Neural cell (in vitro differentiated cells): Measurements from ENCODE around the gene M1AP. TPM values are rescaled to one million over a fixed set of nuclear protein-coding genes. Genes with fewer than 3 reads are reported as not detected.

ENCODE experiments used
- H2AFZ ChIP-seq: fragments of 200-600, 300-800 bp; sonication (generic), shearing (Covaris generic); 2 replicates; pipeline ENCODE4 v1.6.0; 2014; ENCODE audit warnings: low read depth, mild to moderate bottlenecking, antibody characterized with exemption, low read length, moderate library complexity
- H3F3A ChIP-seq: fragments of 200-600 bp; shearing (Covaris generic); 2 replicates; pipeline ENCODE4 v1.6.1; 2016; ENCODE audit warnings: mild to moderate bottlenecking, moderate library complexity, mixed read lengths, antibody characterized with exemption, low read length; ENCODE audit not compliant: insufficient read depth, poor library complexity, severe bottlenecking
- H3K27ac ChIP-seq: fragments of 200-600, 300-800 bp; sonication (generic), shearing (Covaris generic); 2 replicates; pipeline ENCODE4 v1.5.1; 2014; ENCODE audit warnings: mild to moderate bottlenecking, low read length, moderate library complexity
- H3K27me3 ChIP-seq: fragments of 300-800, 200-600 bp; sonication (generic), shearing (Covaris generic); 2 replicates; pipeline ENCODE4 v1.6.0; 2014; ENCODE audit warnings: mild to moderate bottlenecking, low read depth, low read length, moderate library complexity; ENCODE audit not compliant: insufficient read depth
- H3K36me3 ChIP-seq: fragments of 300-800, 200-600 bp; sonication (generic), shearing (Covaris generic); 2 replicates; pipeline ENCODE4 v1.5.1; 2014; ENCODE audit warnings: mild to moderate bottlenecking, antibody characterized with exemption, low read length, moderate library complexity; ENCODE audit not compliant: insufficient read depth
- H3K4me2 ChIP-seq: fragments of 300-800, 200-600 bp; sonication (generic), shearing (Covaris generic); 2 replicates; pipeline ENCODE4 v1.6.0; 2014; ENCODE audit warnings: mild to moderate bottlenecking, low read length
- H3K4me3 ChIP-seq: fragments of 300-800, 200-600 bp; sonication (generic), shearing (Covaris generic); 2 replicates; pipeline ENCODE4 v1.5.1; 2014; ENCODE audit warnings: mild to moderate bottlenecking, low read length, moderate library complexity
- H3K79me2 ChIP-seq: fragments of 200-600 bp; shearing (Covaris generic); replicated peaks from 2 replicates; pipeline ENCODE4 v1.6.0; 2014; ENCODE audit warnings: mild to moderate bottlenecking, low read length, moderate library complexity; ENCODE audit not compliant: insufficient read depth
- H3K9ac ChIP-seq: fragments of 300-800, 200-600 bp; sonication (generic), shearing (Covaris generic); 2 replicates; pipeline ENCODE4 v1.6.1; 2016; ENCODE audit warnings: mild to moderate bottlenecking, low read length, mixed read lengths
- H3K9me2 ChIP-seq: fragments of 200-600 bp; shearing (Covaris generic); 2 replicates; pipeline ENCODE4 v1.6.1; 2016; ENCODE audit warnings: mild to moderate bottlenecking, low read length, mixed read lengths; ENCODE audit not compliant: insufficient read depth
- H3K9me3 ChIP-seq: fragments of 200-600, 300-800 bp; sonication (generic), shearing (Covaris generic); 2 replicates; pipeline ENCODE4 v1.6.1; 2016; ENCODE audit warnings: mild to moderate bottlenecking, mixed run types, low read length, moderate library complexity, mixed read lengths
- H4K20me1 ChIP-seq: fragments of 200-600 bp; shearing (Covaris generic); 2 replicates; pipeline ENCODE4 v1.6.1; 2016; ENCODE audit warnings: mild to moderate bottlenecking, mixed run types; ENCODE audit not compliant: insufficient read depth
- EP300 ChIP-seq: fragments of 450-650 bp; conservative IDR thresholded peaks from 2 replicates; pipeline ENCODE4 v1.6.1; 2014; ENCODE audit warnings: antibody characterized with exemption, mild to moderate bottlenecking, moderate library complexity; ENCODE audit not compliant: poor library complexity, severe bottlenecking
- EZH2 ChIP-seq: fragments of 200-600, 300-800 bp; shearing (Covaris generic), sonication (generic); IDR thresholded peaks from 2 replicates; pipeline ENCODE4 v1.6.1; 2014; ENCODE audit warnings: antibody characterized with exemption, low read length, borderline replicate concordance, mild to moderate bottlenecking; ENCODE audit not compliant: insufficient read depth, poor library complexity, severe bottlenecking
- MXI1 ChIP-seq: fragments of 450-650 bp; conservative IDR thresholded peaks from 2 replicates; pipeline ENCODE4 v1.6.1; 2014; ENCODE audit warnings: antibody characterized with exemption, mild to moderate bottlenecking; ENCODE audit not compliant: poor library complexity, severe bottlenecking
- RAD21 ChIP-seq: fragments of 450-650 bp; conservative IDR thresholded peaks from 2 replicates; pipeline ENCODE4 v1.6.1; 2014; ENCODE audit warnings: antibody characterized with exemption, mild to moderate bottlenecking, moderate library complexity
- SMC3 ChIP-seq: fragments of 450-650 bp; conservative IDR thresholded peaks from 2 replicates; pipeline ENCODE4 v1.6.1; 2014; ENCODE audit warnings: antibody characterized with exemption, mild to moderate bottlenecking, moderate library complexity; ENCODE audit not compliant: poor library complexity
- TAF1 ChIP-seq: IDR thresholded peaks from 2 replicates; pipeline ENCODE4 v1.6.1; 2012; ENCODE audit warnings: low read depth
- polyA plus RNA-seq: library from polyadenylated mRNA; depleted of rRNA; stranded (reverse); fragments of >200 nt; gene quantifications from 2 replicates; pipeline ENCODE4 v1.2.3, GENCODE V29; 2014
- TF ChIP-seq, protein P1 (sequence below): IDR thresholded peaks from 2 replicates; pipeline ENCODE4 v1.6.1; 2012; ENCODE audit warnings: borderline replicate concordance
- TF ChIP-seq, protein P2 (sequence below): fragments of 450-650 bp; IDR thresholded peaks from 2 replicates; pipeline ENCODE4 v1.5.1; 2014; ENCODE audit warnings: antibody characterized with exemption, mild to moderate bottlenecking, moderate library complexity; ENCODE audit not compliant: poor library complexity, severe bottlenecking

The M1AP gene
- polyA plus RNA-seq, 1 donor from 2014 or later, result not detected

DNA sequence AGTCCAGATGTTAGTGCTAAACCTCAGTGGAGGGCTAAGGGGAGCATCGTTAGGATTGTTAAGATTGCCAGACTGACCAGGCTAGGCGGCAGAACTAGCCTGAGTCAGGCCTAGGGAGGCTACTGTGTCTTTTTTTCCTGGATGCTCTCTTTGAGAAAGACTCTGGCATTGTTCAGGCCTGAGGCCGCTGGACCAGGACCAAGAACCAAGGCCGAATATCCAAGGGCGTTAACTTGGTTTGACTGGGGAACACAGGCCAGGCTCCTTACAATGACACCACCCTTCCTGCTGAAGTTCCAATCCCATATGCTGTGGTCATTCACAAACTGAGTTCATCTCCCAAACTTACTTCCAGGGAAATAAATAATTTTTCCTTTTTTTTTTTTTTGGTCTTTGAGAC is 107.8 kb downstream of the M1AP start:
- Histone ChIP-seq H3F3A (no peaks in the 10 kb centered on the region), H3K4me2 (no peak overlapping the region)

DNA sequence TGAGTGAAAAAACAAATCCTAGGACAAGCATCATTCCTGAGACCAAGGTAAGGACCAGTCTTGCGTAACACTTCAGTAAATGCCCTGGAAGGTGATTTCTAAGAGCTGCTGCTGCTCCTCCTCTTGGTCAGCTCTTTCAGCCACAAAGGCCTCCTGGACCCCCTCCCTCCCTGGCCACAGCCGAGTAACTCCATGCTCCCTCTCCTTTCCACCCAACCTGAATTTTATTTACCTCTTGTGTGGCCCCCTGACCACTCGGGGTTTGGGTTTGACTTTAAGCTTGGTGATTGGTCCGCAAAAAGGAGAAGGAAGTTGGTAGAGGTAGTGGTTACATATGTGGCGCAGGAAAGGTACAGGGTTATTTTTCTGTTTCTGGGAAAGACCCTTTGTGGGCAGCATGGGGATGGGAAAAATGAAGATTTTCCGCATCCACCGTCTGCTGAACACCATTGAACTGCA is 109.2 kb downstream of the M1AP start:
- Histone ChIP-seq H3K36me3 (no peaks in the 10 kb centered on the region), H3F3A (no peaks in the 10 kb centered on the region), H2AFZ (no peak overlapping the region), H3K27ac (no peak overlapping the region), H3K9me3 (no peaks in the 10 kb centered on the region), H3K4me2 (no peak overlapping the region), H3K79me2 (no peaks in the 10 kb centered on the region), H4K20me1 (no peaks in the 10 kb centered on the region), H3K9ac (no peak overlapping the region), H3K4me3 (no peak overlapping the region), H3K27me3 (no peaks in the 10 kb centered on the region), H3K9me2 (no peaks in the 10 kb centered on the region)
- TF ChIP-seq, protein P1, sequence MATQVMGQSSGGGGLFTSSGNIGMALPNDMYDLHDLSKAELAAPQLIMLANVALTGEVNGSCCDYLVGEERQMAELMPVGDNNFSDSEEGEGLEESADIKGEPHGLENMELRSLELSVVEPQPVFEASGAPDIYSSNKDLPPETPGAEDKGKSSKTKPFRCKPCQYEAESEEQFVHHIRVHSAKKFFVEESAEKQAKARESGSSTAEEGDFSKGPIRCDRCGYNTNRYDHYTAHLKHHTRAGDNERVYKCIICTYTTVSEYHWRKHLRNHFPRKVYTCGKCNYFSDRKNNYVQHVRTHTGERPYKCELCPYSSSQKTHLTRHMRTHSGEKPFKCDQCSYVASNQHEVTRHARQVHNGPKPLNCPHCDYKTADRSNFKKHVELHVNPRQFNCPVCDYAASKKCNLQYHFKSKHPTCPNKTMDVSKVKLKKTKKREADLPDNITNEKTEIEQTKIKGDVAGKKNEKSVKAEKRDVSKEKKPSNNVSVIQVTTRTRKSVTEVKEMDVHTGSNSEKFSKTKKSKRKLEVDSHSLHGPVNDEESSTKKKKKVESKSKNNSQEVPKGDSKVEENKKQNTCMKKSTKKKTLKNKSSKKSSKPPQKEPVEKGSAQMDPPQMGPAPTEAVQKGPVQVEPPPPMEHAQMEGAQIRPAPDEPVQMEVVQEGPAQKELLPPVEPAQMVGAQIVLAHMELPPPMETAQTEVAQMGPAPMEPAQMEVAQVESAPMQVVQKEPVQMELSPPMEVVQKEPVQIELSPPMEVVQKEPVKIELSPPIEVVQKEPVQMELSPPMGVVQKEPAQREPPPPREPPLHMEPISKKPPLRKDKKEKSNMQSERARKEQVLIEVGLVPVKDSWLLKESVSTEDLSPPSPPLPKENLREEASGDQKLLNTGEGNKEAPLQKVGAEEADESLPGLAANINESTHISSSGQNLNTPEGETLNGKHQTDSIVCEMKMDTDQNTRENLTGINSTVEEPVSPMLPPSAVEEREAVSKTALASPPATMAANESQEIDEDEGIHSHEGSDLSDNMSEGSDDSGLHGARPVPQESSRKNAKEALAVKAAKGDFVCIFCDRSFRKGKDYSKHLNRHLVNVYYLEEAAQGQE, result no peak
- TF ChIP-seq EP300, result no peak
- TF ChIP-seq EZH2, result no peak
- TF ChIP-seq SMC3, result no peak
- TF ChIP-seq, protein P2, sequence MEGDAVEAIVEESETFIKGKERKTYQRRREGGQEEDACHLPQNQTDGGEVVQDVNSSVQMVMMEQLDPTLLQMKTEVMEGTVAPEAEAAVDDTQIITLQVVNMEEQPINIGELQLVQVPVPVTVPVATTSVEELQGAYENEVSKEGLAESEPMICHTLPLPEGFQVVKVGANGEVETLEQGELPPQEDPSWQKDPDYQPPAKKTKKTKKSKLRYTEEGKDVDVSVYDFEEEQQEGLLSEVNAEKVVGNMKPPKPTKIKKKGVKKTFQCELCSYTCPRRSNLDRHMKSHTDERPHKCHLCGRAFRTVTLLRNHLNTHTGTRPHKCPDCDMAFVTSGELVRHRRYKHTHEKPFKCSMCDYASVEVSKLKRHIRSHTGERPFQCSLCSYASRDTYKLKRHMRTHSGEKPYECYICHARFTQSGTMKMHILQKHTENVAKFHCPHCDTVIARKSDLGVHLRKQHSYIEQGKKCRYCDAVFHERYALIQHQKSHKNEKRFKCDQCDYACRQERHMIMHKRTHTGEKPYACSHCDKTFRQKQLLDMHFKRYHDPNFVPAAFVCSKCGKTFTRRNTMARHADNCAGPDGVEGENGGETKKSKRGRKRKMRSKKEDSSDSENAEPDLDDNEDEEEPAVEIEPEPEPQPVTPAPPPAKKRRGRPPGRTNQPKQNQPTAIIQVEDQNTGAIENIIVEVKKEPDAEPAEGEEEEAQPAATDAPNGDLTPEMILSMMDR, result no peak
- no peak for TF ChIP-seq RAD21
- TF ChIP-seq TAF1, result no peak
- no peak for TF ChIP-seq MXI1

More for the DNA sequence above, 107.8 kb downstream of the M1AP start:
- H3K9me3 ChIP-seq, result no peaks in the 10 kb centered on the region
- H3K4me3 ChIP-seq, result no peak overlapping the region
- TF ChIP-seq SMC3, result no peak
- TF ChIP-seq, protein P2, result no peak
- H4K20me1 ChIP-seq, result no peaks in the 10 kb centered on the region
- H3K79me2 ChIP-seq, result no peaks in the 10 kb centered on the region
- no peak overlapping the region for H3K27ac ChIP-seq
- H3K9ac ChIP-seq, result no peak overlapping the region
- no peaks in the 10 kb centered on the region for H3K36me3 ChIP-seq
- H3K9me2 ChIP-seq, result no peaks in the 10 kb centered on the region
- H3K27me3 ChIP-seq, result no peaks in the 10 kb centered on the region
- no peak overlapping the region for H2AFZ ChIP-seq
